Loucy (cell line): ENCODE measurements around the gene GPATCH11.

ENCODE experiments used
- H2AFZ ChIP-seq: fragments of 200-600 bp; sonication (generic); 2 replicates; pipeline ENCODE4 v1.6.0; 2016; ENCODE audit warnings: antibody characterized with exemption, mild to moderate bottlenecking, low read length, moderate library complexity
- H3F3A ChIP-seq: fragments of 200-600 bp; 2 replicates; pipeline ENCODE4 v1.6.0; 2016; ENCODE audit warnings: antibody characterized with exemption, low read depth, mild to moderate bottlenecking
- H3K27me3 ChIP-seq: fragments of 200-600 bp; sonication (generic); 2 replicates; pipeline ENCODE4 v1.6.1; 2014; ENCODE audit warnings: low read length, mild to moderate bottlenecking; ENCODE audit not compliant: insufficient read depth, poor library complexity, severe bottlenecking
- H3K36me3 ChIP-seq: fragments of 200-600 bp; sonication (generic); 2 replicates; pipeline ENCODE4 v1.6.1; 2016; ENCODE audit warnings: low read length; ENCODE audit not compliant: insufficient read depth
- H3K4me1 ChIP-seq: fragments of 200-600 bp; sonication (generic); 2 replicates; pipeline ENCODE4 v1.5.1; 2014; ENCODE audit warnings: low read length, mild to moderate bottlenecking; ENCODE audit not compliant: insufficient read depth, poor library complexity, severe bottlenecking
- H3K4me2 ChIP-seq: fragments of 200-600 bp; sonication (generic); 2 replicates; pipeline ENCODE4 v1.6.0; 2014; ENCODE audit warnings: antibody characterized with exemption, low read length, low read depth, mild to moderate bottlenecking; ENCODE audit not compliant: poor library complexity, severe bottlenecking
- H3K4me3 ChIP-seq: fragments of 200-600 bp; sonication (generic); 2 replicates; pipeline ENCODE4 v1.5.1; 2014; ENCODE audit warnings: low read length, mild to moderate bottlenecking, mixed read lengths; ENCODE audit not compliant: poor library complexity, severe bottlenecking
- H3K79me2 ChIP-seq: fragments of 200-600 bp; sonication (generic); 2 replicates; pipeline ENCODE4 v1.6.1; 2014; ENCODE audit warnings: low read length; ENCODE audit not compliant: insufficient read depth
- H3K9ac ChIP-seq: fragments of 200-600 bp; sonication (generic); 2 replicates; pipeline ENCODE4 v1.6.0; 2014; ENCODE audit warnings: mild to moderate bottlenecking, low read depth, low read length, moderate library complexity; ENCODE audit not compliant: poor library complexity, severe bottlenecking
- H3K9me2 ChIP-seq: fragments of 200-600 bp; sonication (generic); replicated peaks from 2 replicates; pipeline ENCODE4 v1.6.1; 2016; ENCODE audit warnings: low read depth, low read length, mixed read lengths
- H3K9me3 ChIP-seq: fragments of 200-600 bp; sonication (generic); 2 replicates; pipeline ENCODE4 v1.6.1; 2014; ENCODE audit warnings: mild to moderate bottlenecking, antibody characterized with exemption, low read length, low read depth; ENCODE audit not compliant: insufficient read depth
- H4K20me1 ChIP-seq: fragments of 200-600 bp; sonication (generic); 2 replicates; pipeline ENCODE4 v1.6.0; 2014; ENCODE audit warnings: antibody characterized with exemption, low read length, mild to moderate bottlenecking; ENCODE audit not compliant: insufficient read depth, poor library complexity, severe bottlenecking
- CTCF ChIP-seq: fragments of 200-600 bp; sonication (generic); conservative IDR thresholded peaks from 2 replicates; pipeline ENCODE4 v1.5.1; 2014; ENCODE audit warnings: mild to moderate bottlenecking, antibody characterized with exemption, low read length
- EZH2phosphoT487 ChIP-seq: fragments of 200-600 bp; IDR thresholded peaks from 2 replicates; pipeline ENCODE4 v1.6.1; 2018; ENCODE audit warnings: antibody characterized with exemption, mild to moderate bottlenecking, moderate library complexity, borderline replicate concordance

GPATCH11 gene

GRCh38 chr2:37109523-37109922 lies 25.2 kb downstream of the GPATCH11 start:
- Histone ChIP-seq H3K4me3 (no peak overlapping the region), H3K36me3 (peaks cover 54% of the 10 kb centered on the region; the same call in 1 of the 2 replicates)

GRCh38 chr2:37110306-37111212 lies 26.2 kb downstream of the GPATCH11 start:
- Histone ChIP-seq H3K4me2 (no peak overlapping the region), H3K9ac (no peak overlapping the region), H3K36me3 (peaks cover 51% of the 10 kb centered on the region; the same call in 1 of the 2 replicates), H2AFZ (no peak overlapping the region), H3K9me3 (no peaks in the 10 kb centered on the region), H4K20me1 (no peaks in the 10 kb centered on the region), H3K79me2 (no peaks in the 10 kb centered on the region), H3F3A (no peaks in the 10 kb centered on the region), H3K4me1 (no peaks in the 10 kb centered on the region), H3K9me2 (no peaks in the 10 kb centered on the region), H3K27me3 (no peaks in the 10 kb centered on the region), H3K4me3 (no peak overlapping the region)
- no peak for TF ChIP-seq CTCF
- no peak for TF ChIP-seq EZH2phosphoT487

More at GRCh38 chr2:37109523-37109922, 25.2 kb downstream of the GPATCH11 start:
- no peaks in the 10 kb centered on the region for H3K9me3 ChIP-seq
- H3K9ac ChIP-seq: no peak overlapping the region
- H4K20me1 ChIP-seq: no peaks in the 10 kb centered on the region
- no peak overlapping the region for H2AFZ ChIP-seq
- H3F3A ChIP-seq: no peaks in the 10 kb centered on the region
- no peak overlapping the region for H3K4me2 ChIP-seq
- no peaks in the 10 kb centered on the region for H3K27me3 ChIP-seq
- H3K9me2 ChIP-seq: no peaks in the 10 kb centered on the region
- no peaks in the 10 kb centered on the region for H3K79me2 ChIP-seq
- no peaks in the 10 kb centered on the region for H3K4me1 ChIP-seq
- TF ChIP-seq EZH2phosphoT487 (no peak), CTCF (no peak)

GRCh38 chr2:37111958-37112357 lies 27.6 kb downstream of the GPATCH11 start:
- Histone ChIP-seq H3K4me2 (no peak overlapping the region), H3K79me2 (no peaks in the 10 kb centered on the region), H2AFZ (no peak overlapping the region), H4K20me1 (no peaks in the 10 kb centered on the region), H3K9me3 (no peaks in the 10 kb centered on the region), H3K36me3 (peaks cover 50% of the 10 kb centered on the region; the same call in 1 of the 2 replicates), H3K27me3 (no peaks in the 10 kb centered on the region), H3K4me1 (no peaks in the 10 kb centered on the region), H3K9me2 (no peaks in the 10 kb centered on the region), H3K9ac (no peak overlapping the region), H3K4me3 (no peak overlapping the region), H3F3A (no peaks in the 10 kb centered on the region)
- TF ChIP-seq EZH2phosphoT487 (no peak), CTCF (no peak)
